WTC11 (cell line): ENCODE measurements around the gene OR13C3.

ENCODE experiments used
- NFE2L1 ChIP-seq: sonication (generic); formaldehyde crosslinking; IDR thresholded peaks from 2 replicates; pipeline ENCODE4 v1.8.1; 2023; ENCODE audit warnings: missing genetic modification reagents
- TEAD4 ChIP-seq: sonication (generic); formaldehyde crosslinking; IDR thresholded peaks from 2 replicates; pipeline ENCODE4 v1.8.0; 2022; ENCODE audit warnings: mild to moderate bottlenecking, missing genetic modification reagents
- ZBTB21 ChIP-seq: sonication (generic); formaldehyde crosslinking; IDR thresholded peaks from 2 replicates; pipeline ENCODE4 v1.8.1; 2023; ENCODE audit warnings: mild to moderate bottlenecking, missing genetic modification reagents, borderline replicate concordance
- TF ChIP-seq, protein P1 (sequence below): fragments of 200-600 bp; IDR thresholded peaks from 2 replicates; pipeline ENCODE4 v1.8.0; 2022; ENCODE audit warnings: antibody characterized with exemption

DNA sequence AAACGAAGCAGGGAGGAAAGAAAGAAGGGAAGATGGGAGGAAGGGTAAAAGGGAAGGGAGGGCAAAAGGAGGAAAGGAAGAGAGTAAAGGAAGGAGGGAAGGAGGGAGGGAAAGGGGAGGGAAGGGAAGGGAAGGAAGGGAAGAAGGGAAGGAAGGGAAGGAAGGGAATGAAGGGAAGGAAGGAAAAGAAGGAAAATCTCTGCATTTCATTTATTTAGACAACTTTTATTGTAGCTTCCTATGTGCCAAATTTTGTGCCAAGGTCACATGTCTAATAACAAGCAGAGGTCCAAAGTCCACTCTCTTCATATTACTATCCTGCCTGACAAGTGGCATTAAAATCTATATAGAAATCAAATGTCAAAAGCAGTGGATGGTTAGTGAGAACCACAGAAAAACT, 2.6 kb upstream of the OR13C3 start:
- TF ChIP-seq, protein P1, sequence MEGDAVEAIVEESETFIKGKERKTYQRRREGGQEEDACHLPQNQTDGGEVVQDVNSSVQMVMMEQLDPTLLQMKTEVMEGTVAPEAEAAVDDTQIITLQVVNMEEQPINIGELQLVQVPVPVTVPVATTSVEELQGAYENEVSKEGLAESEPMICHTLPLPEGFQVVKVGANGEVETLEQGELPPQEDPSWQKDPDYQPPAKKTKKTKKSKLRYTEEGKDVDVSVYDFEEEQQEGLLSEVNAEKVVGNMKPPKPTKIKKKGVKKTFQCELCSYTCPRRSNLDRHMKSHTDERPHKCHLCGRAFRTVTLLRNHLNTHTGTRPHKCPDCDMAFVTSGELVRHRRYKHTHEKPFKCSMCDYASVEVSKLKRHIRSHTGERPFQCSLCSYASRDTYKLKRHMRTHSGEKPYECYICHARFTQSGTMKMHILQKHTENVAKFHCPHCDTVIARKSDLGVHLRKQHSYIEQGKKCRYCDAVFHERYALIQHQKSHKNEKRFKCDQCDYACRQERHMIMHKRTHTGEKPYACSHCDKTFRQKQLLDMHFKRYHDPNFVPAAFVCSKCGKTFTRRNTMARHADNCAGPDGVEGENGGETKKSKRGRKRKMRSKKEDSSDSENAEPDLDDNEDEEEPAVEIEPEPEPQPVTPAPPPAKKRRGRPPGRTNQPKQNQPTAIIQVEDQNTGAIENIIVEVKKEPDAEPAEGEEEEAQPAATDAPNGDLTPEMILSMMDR, result no peak
- TF ChIP-seq ZBTB21 (CRISPR knock-in tag), result no peak
- TF ChIP-seq NFE2L1 (CRISPR knock-in tag), result no peak
- no peak for TF ChIP-seq TEAD4 (CRISPR knock-in tag)
